OCI-LY7 (cell line): ENCODE results near the gene PSME3. TPM values are rescaled to one million over a fixed set of nuclear protein-coding genes. Genes with fewer than 3 reads are reported as not detected.

Experiments
- BruUV-seq: library from RNA; stranded (reverse); fragments of 400-500 nt; replicated peaks from 2 replicates; lab custom pipeline; 2021; lab: Mats Ljungman, UMichigan
- CTCF ChIA-PET: fragments of 300-600 bp; sonication (Branson Sonifier 250); formaldehyde crosslinking; loops from one replicate; lab custom pipeline; 2022; ENCODE audit warnings: antibody characterized with exemption; ENCODE audit not compliant: unreplicated experiment; lab: Charles Lee
- POLR2A ChIA-PET: fragments of 300-600 bp; sonication (Branson Sonifier 250); formaldehyde crosslinking; loops from one replicate; lab custom pipeline; 2022; ENCODE audit warnings: antibody characterized with exemption; lab: Charles Lee
- DNase-seq: peaks from one replicate; pipeline ENCODE4 v3.0.0-alpha.2; 2015; ENCODE audit warnings: low spot score
- H2AFZ ChIP-seq: fragments of 200-600 bp; sonication (generic), shearing (Covaris generic); 2 replicates; pipeline ENCODE4 v1.6.1; 2014; ENCODE audit warnings: mild to moderate bottlenecking, antibody characterized with exemption, low read length, moderate library complexity
- H3K27ac ChIP-seq: fragments of 200-600 bp; sonication (generic); 2 replicates; pipeline ENCODE4 v1.5.1; 2014; ENCODE audit warnings: mixed run types, low read depth, mild to moderate bottlenecking, moderate library complexity, low read length, inconsistent platforms; ENCODE audit not compliant: poor library complexity, severe bottlenecking
- H3K36me3 ChIP-seq: fragments of 200-600 bp; sonication (generic); 2 replicates; pipeline ENCODE4 v1.6.1; 2014; ENCODE audit warnings: mild to moderate bottlenecking, antibody characterized with exemption, low read length, moderate library complexity, mixed read lengths; ENCODE audit not compliant: insufficient read depth
- H3K4me1 ChIP-seq: fragments of 200-600 bp; sonication (generic); 2 replicates; pipeline ENCODE4 v1.5.1; 2014; ENCODE audit warnings: mild to moderate bottlenecking, low read length; ENCODE audit not compliant: insufficient read depth, poor library complexity, severe bottlenecking
- H3K4me2 ChIP-seq: fragments of 200-600 bp; sonication (generic); 2 replicates; pipeline ENCODE4 v1.6.1; 2014; ENCODE audit warnings: mild to moderate bottlenecking, low read length
- H3K4me3 ChIP-seq: fragments of 200-600 bp; sonication (generic); 2 replicates; pipeline ENCODE4 v1.5.1; 2014; ENCODE audit warnings: mild to moderate bottlenecking, low read depth, low read length; ENCODE audit not compliant: poor library complexity, severe bottlenecking
- H3K79me2 ChIP-seq: fragments of 200-600 bp; sonication (generic); 2 replicates; pipeline ENCODE4 v1.6.1; 2016; ENCODE audit warnings: low read depth, mild to moderate bottlenecking, low read length, moderate library complexity, mixed read lengths; ENCODE audit not compliant: insufficient read depth
- H3K9me2 ChIP-seq: fragments of 200-600 bp; sonication (generic); 2 replicates; pipeline ENCODE4 v1.6.1; 2016; ENCODE audit warnings: mild to moderate bottlenecking, low read length, mixed read lengths; ENCODE audit not compliant: insufficient read depth
- H3K9me3 ChIP-seq: fragments of 200-600 bp; sonication (generic); 2 replicates; pipeline ENCODE4 v1.6.1; 2014; ENCODE audit warnings: mild to moderate bottlenecking, mixed run types, low read length, mixed read lengths
- H4K20me1 ChIP-seq: fragments of 200-600 bp; sonication (generic); 2 replicates; pipeline ENCODE4 v1.6.1; 2014; ENCODE audit warnings: mild to moderate bottlenecking, antibody characterized with exemption, low read length, moderate library complexity, mixed read lengths; ENCODE audit not compliant: insufficient read depth
- CTCF ChIP-seq: fragments of 200-600 bp; sonication (generic); conservative IDR thresholded peaks from 2 replicates; pipeline ENCODE4 v1.5.1; 2014; ENCODE audit warnings: mild to moderate bottlenecking, antibody characterized with exemption, low read length, moderate library complexity, mixed read lengths
- EZH2phosphoT487 ChIP-seq: fragments of 200-600 bp; sonication (generic); IDR thresholded peaks from 2 replicates; pipeline ENCODE4 v1.6.1; 2018; ENCODE audit warnings: low read depth, borderline replicate concordance, mild to moderate bottlenecking, mixed run types, antibody characterized with exemption, low read length, moderate library complexity, mixed read lengths
- intact Hi-C: fragments of 100-400 bp; cut with micrococcal nuclease; formaldehyde crosslinking; loops from one replicate; pipeline ENCODE4 v1.10.0; 2022; ENCODE audit not compliant: unreplicated experiment
- total RNA-seq, 2 experiments: library from RNA; depleted of rRNA in 1 of 2; stranded (reverse); fragments of >200 nt in 1 of 2; shearing (Covaris generic) in 1 of 2; gene quantifications; 2 replicates each; pipeline ENCODE4 v1.2.3, GENCODE V29; 2014 to 2022

Gene PSME3
- total RNA-seq, 2 experiments from 2014 or later = 81.9 to 167 TPM

DNA sequence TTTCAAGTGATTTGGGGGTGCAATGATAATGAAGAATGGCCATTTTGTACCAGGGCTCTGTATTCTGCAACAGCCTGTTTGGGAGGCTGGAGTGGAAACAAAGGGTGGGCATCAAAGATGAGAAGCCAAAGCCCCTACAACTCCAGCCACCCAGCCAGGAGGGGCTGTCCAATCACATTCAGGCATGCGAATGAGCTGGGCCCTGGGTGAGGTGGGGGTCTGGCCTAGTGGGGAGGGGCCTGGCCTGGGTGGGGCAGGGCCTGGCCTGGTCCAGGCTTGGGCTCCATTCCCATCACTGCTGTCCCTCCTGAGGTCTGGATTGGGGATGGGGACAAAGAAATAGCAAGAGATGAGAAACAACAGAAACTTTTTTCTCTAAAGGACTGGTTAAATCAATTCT is 24.2 kb downstream of the PSME3 start:
- ChIA-PET POLR2A (no interaction called here), CTCF (interaction anchor here (0.5 kb wide), 1 partner anchor 59 kb away, joined by 3 read pairs; the partner anchor contains the start of gene CNTD1)
- Histone ChIP-seq H4K20me1 (no peaks in the 10 kb centered on the region), H3K36me3 (no peaks in the 10 kb centered on the region), H2AFZ (no peak overlapping the region), H3K4me3 (no peak overlapping the region), H3K9me2 (no peaks in the 10 kb centered on the region), H3K27ac (no peak overlapping the region), H3K79me2 (no peaks in the 10 kb centered on the region), H3K9me3 (no peaks in the 10 kb centered on the region), H3K4me1 (peaks cover 14% of the 10 kb centered on the region), H3K4me2 (no peak overlapping the region)
- BruUV-seq = no TSS peak
- DNase-seq = no peak
- no peak for TF ChIP-seq EZH2phosphoT487
- TF ChIP-seq CTCF = no peak
- intact Hi-C loops = no loop called here

DNA sequence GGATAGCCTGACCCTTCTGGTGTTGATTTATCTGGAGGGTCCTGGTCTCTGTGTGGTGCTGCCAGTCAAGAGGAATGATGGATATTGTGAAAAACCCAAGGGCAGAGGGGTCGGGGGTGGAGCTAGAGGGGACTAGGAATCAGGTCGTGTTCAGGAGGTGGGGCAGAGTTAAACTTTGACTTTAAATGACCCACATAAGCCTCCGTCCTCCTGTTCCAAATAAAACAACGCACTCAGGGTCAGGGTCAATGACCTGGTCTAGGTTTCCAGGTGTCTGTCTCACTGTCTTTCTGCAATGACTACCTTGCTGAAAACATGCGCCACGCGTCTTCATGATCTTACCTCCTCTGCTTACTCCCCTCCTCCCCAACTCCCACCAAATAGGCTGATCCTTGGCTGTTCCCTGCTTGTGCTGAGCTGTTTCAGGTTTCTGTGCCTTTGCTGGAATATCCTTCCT is 32.5 kb downstream of the PSME3 start:
- Histone ChIP-seq H3K79me2 (no peaks in the 10 kb centered on the region), H2AFZ (no peak overlapping the region), H3K4me1 (no peaks in the 10 kb centered on the region), H3K4me2 (no peak overlapping the region), H3K27ac (no peak overlapping the region), H3K9me2 (no peaks in the 10 kb centered on the region), H3K4me3 (no peak overlapping the region), H4K20me1 (no peaks in the 10 kb centered on the region), H3K36me3 (no peaks in the 10 kb centered on the region), H3K9me3 (0 out of 2 replicates have a peak, but pooled peaks cover 6% of the 10 kb centered on the region)
- TF ChIP-seq EZH2phosphoT487 = no peak
- TF ChIP-seq CTCF = no peak
- ChIA-PET CTCF (interaction anchor here (0.6 kb wide), 1 partner anchor 318 kb away, joined by 3 read pairs; no protein-coding TSS in a partner anchor), POLR2A (interaction anchor here (0.9 kb wide), 1 partner anchor 17 kb away, joined by 4 read pairs; no protein-coding TSS in a partner anchor)
- no TSS peak for BruUV-seq
- DNase-seq = no peak
- intact Hi-C loops = no loop called here

DNA sequence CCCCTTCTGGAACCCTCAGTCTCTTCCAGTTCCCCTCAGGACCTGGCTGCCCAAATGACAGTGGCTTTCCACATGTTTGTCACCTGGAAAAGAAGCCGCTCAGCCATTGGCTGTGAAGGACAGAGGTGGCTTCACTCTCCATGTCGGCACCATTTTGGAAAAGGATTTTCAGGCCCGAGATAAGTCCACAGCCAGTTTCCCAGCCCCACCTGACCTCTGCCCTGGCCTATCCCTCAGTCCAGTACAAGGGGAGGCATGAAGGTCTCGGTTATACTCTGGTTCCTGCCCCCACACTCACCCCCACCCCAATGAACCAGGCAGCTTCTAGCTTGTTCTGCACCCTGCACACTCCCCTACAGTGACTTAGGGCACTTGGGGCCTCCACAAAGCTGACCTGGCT is 33.0 kb downstream of the PSME3 start:
- CTCF ChIA-PET = interaction anchor here (0.6 kb wide), 1 partner anchor 318 kb away, joined by 3 read pairs; no protein-coding TSS in a partner anchor
- Histone ChIP-seq H3K79me2 (no peaks in the 10 kb centered on the region), H3K27ac (no peak overlapping the region), H4K20me1 (no peaks in the 10 kb centered on the region), H3K9me3 (0 out of 2 replicates have a peak, but pooled peaks cover 6% of the 10 kb centered on the region), H3K4me1 (no peaks in the 10 kb centered on the region), H3K4me3 (no peak overlapping the region), H3K4me2 (no peak overlapping the region), H3K9me2 (no peaks in the 10 kb centered on the region), H3K36me3 (no peaks in the 10 kb centered on the region), H2AFZ (no peak overlapping the region)
- intact Hi-C loops = no loop called here
- BruUV-seq = no TSS peak
- DNase-seq = no peak
- TF ChIP-seq CTCF = no peak
- no peak for TF ChIP-seq EZH2phosphoT487
- POLR2A ChIA-PET = interaction anchor here (0.6 to 0.9 kb wide), 2 partner anchors 16 to 97 kb away, joined by 3 to 4 read pairs; no protein-coding TSS in a partner anchor
